A549 (cell line): ENCODE measurements around the gene FAM234B. TPM values are rescaled to one million over a fixed set of nuclear protein-coding genes. Genes with fewer than 3 reads are reported as not detected.

Experiments used
- ATAC-seq, 2 experiments: fragments of 200-7000 bp in 1 of 2; fragments of >200 bp in 1 of 2; cut with Nextera tagmentation in 1 of 2; cut with Tn5 transposase in 1 of 2; 3 replicates each; pipeline versions ENCODE4 v1.8.0 to v1.9.1; 2018 to 2020; ENCODE audit warnings: mild to moderate bottlenecking in 1 of 2, moderate library complexity in 1 of 2
- CTCF ChIA-PET: fragments of 300-600 bp; sonication (Branson Sonifier 250); formaldehyde crosslinking; extraction: SDS; loops from one replicate; lab custom pipeline; 2021; ENCODE audit warnings: antibody characterized with exemption, inconsistent platforms; lab: Yijun Ruan, JAX
- POLR2A ChIA-PET: fragments of 350-600 bp; formaldehyde crosslinking; extraction: SDS; loops from one replicate; lab custom pipeline; 2021; ENCODE audit warnings: antibody characterized with exemption, inconsistent platforms; lab: Yijun Ruan, JAX
- DNase-seq, 2 experiments: peaks; one replicate each; pipeline versions ENCODE4 v3.0.0 to v3.0.0-alpha.2; 2011 to 2016; ENCODE audit warnings: low read depth in 1 of 2, low spot score in 1 of 2
- FAIRE-seq: peaks from 2 replicates; lab custom pipeline; 2011; peaks lifted over from hg19 to GRCh38; lab: Jason Lieb, UNC
- H3K27ac ChIP-seq, 2 experiments: fragments of >200 bp; sonication (Bioruptor Twin); formaldehyde crosslinking; 3 replicates each; pipeline ENCODE4 v1.5.1; 2016 to 2017
- H3K4me1 ChIP-seq: fragments of >200 bp; sonication (Bioruptor Twin); formaldehyde crosslinking; 3 replicates; pipeline ENCODE4 v1.6.1; 2016
- H3K4me2 ChIP-seq: fragments of >200 bp; sonication (Bioruptor Twin); formaldehyde crosslinking; 3 replicates; pipeline ENCODE4 v1.6.1; 2016
- H3K4me3 ChIP-seq: fragments of >200 bp; sonication (Bioruptor Twin); formaldehyde crosslinking; 3 replicates; pipeline ENCODE4 v1.5.1; 2016
- H3K9me3 ChIP-seq: fragments of >200 bp; sonication (Bioruptor Twin); formaldehyde crosslinking; 3 replicates; pipeline ENCODE4 v1.6.1; 2016
- ATOH8 ChIP-seq: fragments of 250-450 bp; sonication (Bioruptor Pico); IDR thresholded peaks from 2 replicates; pipeline ENCODE4 v1.5.0; 2020; ENCODE audit warnings: low read depth, mild to moderate bottlenecking, moderate library complexity
- CBX8 ChIP-seq: fragments of 200-600 bp; sonication (generic); IDR thresholded peaks from 2 replicates; pipeline ENCODE4 v1.6.1; 2016
- CHD2 ChIP-seq: fragments of 150-350 bp; IDR thresholded peaks from 2 replicates; pipeline ENCODE4 v1.6.1; 2014; ENCODE audit warnings: low read length; ENCODE audit not compliant: partially characterized antibody
- CHD4 ChIP-seq: fragments of 200-600 bp; sonication (generic); IDR thresholded peaks from 2 replicates; pipeline ENCODE4 v1.6.1; 2016; ENCODE audit warnings: antibody characterized with exemption, mild to moderate bottlenecking, borderline replicate concordance
- E2F6 ChIP-seq: IDR thresholded peaks from 2 replicates; pipeline ENCODE4 v1.6.1; 2012; ENCODE audit warnings: low read depth, borderline replicate concordance
- EHMT2 ChIP-seq: fragments of 200-600 bp; sonication (generic); IDR thresholded peaks from 2 replicates; pipeline ENCODE4 v1.6.1; 2016; ENCODE audit warnings: antibody characterized with exemption, low read depth, mild to moderate bottlenecking, moderate library complexity
- ESRRA ChIP-seq: fragments of 150-350 bp; IDR thresholded peaks from 2 replicates; pipeline ENCODE4 v1.6.1; 2014; ENCODE audit warnings: mild to moderate bottlenecking, low read length, borderline replicate concordance
- FOXS1 ChIP-seq: fragments of 250-450 bp; sonication (Bioruptor Pico); IDR thresholded peaks from 2 replicates; pipeline ENCODE4 v1.5.0; 2020; ENCODE audit warnings: mild to moderate bottlenecking, moderate library complexity
- GATA3 ChIP-seq: IDR thresholded peaks from 2 replicates; pipeline ENCODE4 v1.6.1; 2012; ENCODE audit warnings: borderline replicate concordance
- HES2 ChIP-seq: fragments of >200 bp; sonication (Bioruptor Twin); formaldehyde crosslinking; IDR thresholded peaks from 2 replicates; pipeline ENCODE4 v1.6.1; 2016
- HOXB13 ChIP-seq: fragments of 250-450 bp; sonication (Bioruptor Pico); IDR thresholded peaks from 2 replicates; pipeline ENCODE4 v1.5.0; 2020; ENCODE audit warnings: low read depth, mild to moderate bottlenecking, moderate library complexity
- MYC ChIP-seq: IDR thresholded peaks from 2 replicates; pipeline ENCODE4 v1.6.1; 2012; ENCODE audit warnings: mild to moderate bottlenecking, inconsistent platforms, low read length, improper control_type of control experiment, borderline replicate concordance
- NFE2L2 ChIP-seq: fragments of 150-350 bp; conservative IDR thresholded peaks from 2 replicates; pipeline ENCODE4 v1.6.1; 2014; ENCODE audit warnings: low read length
- PHF8 ChIP-seq: fragments of 200-600 bp; sonication (generic); IDR thresholded peaks from 2 replicates; pipeline ENCODE4 v1.6.1; 2016; ENCODE audit warnings: low read depth, mild to moderate bottlenecking, antibody characterized with exemption, moderate library complexity, borderline replicate concordance
- POLR2A ChIP-seq: IDR thresholded peaks from 2 replicates; pipeline ENCODE4 v1.6.1; 2012; ENCODE audit warnings: mild to moderate bottlenecking, low read length
- RAD21 ChIP-seq, 2 experiments: fragments of >200 bp in 1 of 2; sonication (Bioruptor Twin) in 1 of 2; formaldehyde crosslinking in 1 of 2; IDR thresholded peaks in 1 of 2; conservative IDR thresholded peaks in 1 of 2; 2 replicates in 1 of 2; 3 replicates in 1 of 2; pipeline ENCODE4 v1.6.1; 2012 to 2018; ENCODE audit warnings: inconsistent platforms in 1 of 2
- RFX5 ChIP-seq: fragments of 450-650 bp; IDR thresholded peaks from 2 replicates; pipeline ENCODE4 v1.7.1; 2014; ENCODE audit warnings: antibody characterized with exemption, mild to moderate bottlenecking, moderate library complexity
- RNF2 ChIP-seq: fragments of 200-600 bp; sonication (generic); IDR thresholded peaks from 2 replicates; pipeline ENCODE4 v1.6.1; 2016; ENCODE audit warnings: low read depth, mild to moderate bottlenecking, antibody characterized with exemption, moderate library complexity, borderline replicate concordance
- SMC3 ChIP-seq: fragments of >200 bp; sonication (Bioruptor Twin); formaldehyde crosslinking; IDR thresholded peaks from 3 replicates; pipeline ENCODE4 v1.6.1; 2018; ENCODE audit warnings: inconsistent platforms
- TFCP2L1 ChIP-seq: fragments of 250-450 bp; sonication (Bioruptor Pico); IDR thresholded peaks from 2 replicates; pipeline ENCODE4 v1.5.0; 2021; ENCODE audit warnings: mild to moderate bottlenecking
- USF2 ChIP-seq: fragments of 450-650 bp; IDR thresholded peaks from 2 replicates; pipeline ENCODE4 v1.6.1; 2014; ENCODE audit warnings: antibody characterized with exemption
- WGBS: methylation state at CpG from one replicate; pipeline ENCODE4 v1.1.6; 2017; ENCODE audit errors: missing lambda C conversion rate; 5-methylcytosine and 5-hydroxymethylcytosine counted together
- polyA plus RNA-seq, 4 experiments: library from polyadenylated mRNA; depleted of rRNA in 3 of 4; stranded (reverse); fragments of >200 nt; fragmentation: RNase III in 1 of 4; extraction: RNeasy Plus Mini Kit Qiagen cat#74134 plus additional on column Dnase treatment in 1 of 4; gene quantifications; 2 replicates in 3 of 4; 3 replicates in 1 of 4; pipeline ENCODE4 v1.2.3, GENCODE V29; 2011 to 2017

FAM234B gene
- polyA plus RNA-seq, 2 of the 4 experiments (the other 2 are of a cell fraction): 2.6 to 7.5 TPM

- H3K27ac ChIP-seq: no peak overlapping the region
- DNase-seq: no peak
- WGBS: 98% methylated on average over 3 of the region's 3 CpGs
- POLR2A ChIA-PET: no interaction called here
- H3K4me2 ChIP-seq: no peak overlapping the region
- TF ChIP-seq HES2: no peak
- TF ChIP-seq TFCP2L1 (CRISPR knock-in tag): no peak
- TF ChIP-seq E2F6: no peak
- TF ChIP-seq EHMT2: no peak
- TF ChIP-seq CHD2: no peak
- TF ChIP-seq FOXS1: no peak
- TF ChIP-seq, all 56 proteins: peak for 0
- H3K4me3 ChIP-seq: no peak overlapping the region
- no peaks in the 10 kb centered on the region for H3K9me3 ChIP-seq
- FAIRE-seq (no peak), ATAC-seq (no peak)
- no peaks in the 10 kb centered on the region for H3K4me1 ChIP-seq
- CTCF ChIA-PET: interaction anchor here (0.7 to 5.9 kb wide), 4 partner anchors 13 to 175 kb away, joined by 3 to 22 read pairs (median 4); no protein-coding TSS in a partner anchor
Observed at GRCh38 chr12:13036881-13037280, 7.3 kb upstream of the FAM234B start.

GRCh38 chr12:13038491-13039161 is 5.6 kb upstream of the FAM234B start:
- no peak for DNase-seq
- no peak for ATAC-seq
- CTCF ChIA-PET: interaction anchor here (0.6 to 5.9 kb wide), 3 partner anchors 14 to 218 kb away, joined by 4 to 22 read pairs (median 8); no protein-coding TSS in a partner anchor

GRCh38 chr12:13039328-13039956 is 4.7 kb upstream of the FAM234B start:
- H3K4me3 ChIP-seq: no peak overlapping the region
- H3K9me3 ChIP-seq: no peaks in the 10 kb centered on the region
- FAIRE-seq (no peak), DNase-seq (no peak), ATAC-seq (no peak)
- H3K4me2 ChIP-seq: no peak overlapping the region
- no peak overlapping the region for H3K27ac ChIP-seq
- 80% methylated on average over 5 of the region's 5 CpGs for WGBS
- POLR2A ChIA-PET: no interaction called here
- CTCF ChIA-PET: interaction anchor here (0.6 to 1.5 kb wide), 4 partner anchors 10 to 218 kb away, joined by 4 to 10 read pairs (median 6); no protein-coding TSS in a partner anchor
- no peaks in the 10 kb centered on the region for H3K4me1 ChIP-seq
- TF ChIP-seq USF2 (no peak), HOXB13 (no peak), GATA3 (no peak), ESRRA (no peak), RNF2 (no peak)
- TF ChIP-seq, all 56 proteins: peak for 0

More at GRCh38 chr12:13038491-13039161, 5.6 kb upstream of the FAM234B start:
- 81% methylated on average over 4 of the region's 4 CpGs for WGBS
- no peak overlapping the region for H3K4me3 ChIP-seq
- H3K9me3 ChIP-seq: no peaks in the 10 kb centered on the region
- H3K4me1 ChIP-seq: no peaks in the 10 kb centered on the region
- POLR2A ChIA-PET: no interaction called here
- no peak overlapping the region for H3K27ac ChIP-seq
- no peak overlapping the region for H3K4me2 ChIP-seq
- no peak for FAIRE-seq
- TF ChIP-seq E2F6 (no peak), MYC (no peak), RFX5 (no peak)

- Histone ChIP-seq H3K27ac (no peak overlapping the region), H3K9me3 (no peaks in the 10 kb centered on the region), H3K4me1 (peaks cover 8% of the 10 kb centered on the region; the same call in 1 of the 3 replicates), H3K4me3 (no peak overlapping the region), H3K4me2 (no peak overlapping the region)
- ATAC-seq (no peak), DNase-seq (no peak), FAIRE-seq (no peak)
- CTCF ChIA-PET: interaction anchor here (0.6 to 1.5 kb wide), 3 partner anchors 18 to 171 kb away, joined by 3 to 10 read pairs (median 3); no protein-coding TSS in a partner anchor
- 95% methylated on average over 2 of the region's 2 CpGs for WGBS
- POLR2A ChIA-PET: no interaction called here
- TF ChIP-seq CHD4: no peak
- TF ChIP-seq PHF8: no peak
- TF ChIP-seq NFE2L2: no peak
- TF ChIP-seq CBX8: no peak
- TF ChIP-seq E2F6: no peak
- TF ChIP-seq POLR2A: no peak
- TF ChIP-seq RFX5: no peak
- TF ChIP-seq GATA3: no peak
- TF ChIP-seq ATOH8 (CRISPR knock-in tag): no peak
- no peak for TF ChIP-seq TFCP2L1 (CRISPR knock-in tag)
- TF ChIP-seq RAD21 (conservative IDR thresholded peaks at IDR 0.05 in 1 of 2, IDR thresholded peaks at IDR 0.05 in 1 of 2): no peak
- TF ChIP-seq USF2: no peak
- TF ChIP-seq SMC3: no peak
Observed at GRCh38 chr12:13041224-13041623, 3.0 kb upstream of the FAM234B start.
